NCI-H526 treated with DMSO at 0.1 percent for 48 hours (cell line): ENCODE results near the gene EIF4B.

Source experiments
- DNase-seq: peaks from one replicate; lab custom pipeline; 2025; lab: John Stamatoyannopoulos, UW

The EIF4B gene

DNA sequence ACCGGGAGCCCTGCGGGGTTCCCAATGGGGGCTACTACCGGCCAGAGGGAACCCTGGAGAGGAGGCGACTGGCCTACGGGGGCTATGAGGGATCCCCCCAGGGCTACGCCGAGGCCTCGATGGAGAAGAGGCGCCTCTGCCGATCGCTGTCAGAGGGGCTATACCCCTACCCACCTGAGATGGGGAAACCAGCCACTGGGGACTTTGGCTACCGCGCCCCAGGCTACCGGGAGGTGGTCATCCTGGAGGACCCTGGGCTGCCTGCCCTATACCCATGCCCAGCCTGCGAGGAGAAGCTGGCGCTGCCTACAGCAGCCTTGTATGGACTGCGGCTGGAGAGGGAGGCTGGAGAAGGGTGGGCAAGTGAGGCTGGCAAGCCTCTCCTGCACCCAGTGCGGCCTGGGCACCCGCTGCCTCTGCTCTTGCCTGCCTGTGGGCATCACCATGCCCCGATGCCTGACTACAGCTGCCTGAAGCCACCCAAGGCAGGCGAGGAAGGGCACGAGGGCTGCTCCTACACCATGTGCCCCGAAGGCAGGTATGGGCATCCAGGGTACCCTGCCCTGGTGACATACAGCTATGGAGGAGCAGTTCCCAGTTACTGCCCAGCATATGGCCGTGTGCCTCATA is 53.3 kb downstream of the EIF4B start:
- no peak for DNase-seq

DNA sequence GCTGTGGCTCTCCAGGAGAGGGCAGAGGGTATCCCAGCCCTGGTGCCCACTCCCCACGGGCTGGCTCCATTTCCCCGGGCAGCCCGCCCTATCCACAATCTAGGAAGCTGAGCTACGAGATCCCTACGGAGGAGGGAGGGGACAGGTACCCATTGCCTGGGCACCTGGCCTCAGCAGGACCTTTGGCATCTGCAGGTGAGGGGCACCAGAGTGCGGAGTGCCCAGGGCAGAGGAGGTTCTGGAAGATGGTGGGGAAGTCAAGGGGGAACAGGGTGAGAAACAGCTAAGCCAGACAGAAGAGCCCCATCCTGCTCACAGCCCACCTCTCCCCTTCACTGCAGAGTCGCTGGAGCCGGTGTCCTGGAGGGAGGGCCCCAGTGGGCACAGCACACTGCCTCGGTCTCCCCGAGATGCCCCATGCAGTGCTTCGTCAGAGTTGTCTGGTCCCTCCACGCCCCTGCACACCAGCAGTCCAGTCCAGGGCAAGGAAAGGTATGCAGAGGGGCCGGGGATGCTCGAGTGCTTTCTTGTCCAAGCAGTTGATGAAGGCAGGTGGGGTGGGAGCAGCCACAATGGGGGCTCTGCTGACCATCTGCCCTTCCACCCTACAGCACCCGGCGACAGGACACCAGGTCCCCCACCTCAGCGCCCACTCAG is 53.9 kb downstream of the EIF4B start:
- DNase-seq = no peak

DNA sequence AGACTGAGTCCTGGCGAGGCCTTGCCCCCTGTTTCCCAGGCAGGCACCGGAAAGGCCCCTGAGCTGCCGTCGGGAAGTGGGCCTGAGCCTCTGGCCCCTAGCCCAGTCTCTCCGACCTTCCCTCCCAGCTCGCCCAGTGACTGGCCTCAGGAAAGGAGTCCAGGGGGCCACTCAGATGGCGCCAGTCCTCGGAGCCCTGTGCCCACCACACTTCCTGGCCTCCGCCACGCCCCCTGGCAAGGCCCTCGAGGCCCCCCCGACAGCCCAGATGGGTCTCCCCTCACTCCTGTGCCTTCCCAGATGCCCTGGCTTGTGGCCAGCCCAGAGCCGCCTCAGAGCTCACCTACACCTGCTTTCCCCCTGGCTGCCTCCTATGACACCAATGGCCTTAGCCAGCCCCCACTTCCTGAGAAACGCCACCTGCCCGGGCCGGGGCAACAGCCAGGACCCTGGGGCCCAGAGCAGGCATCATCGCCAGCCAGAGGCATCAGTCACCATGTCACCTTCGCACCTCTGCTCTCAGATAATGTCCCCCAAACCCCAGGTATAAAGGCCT is 54.5 kb downstream of the EIF4B start:
- DNase-seq = no peak

DNA sequence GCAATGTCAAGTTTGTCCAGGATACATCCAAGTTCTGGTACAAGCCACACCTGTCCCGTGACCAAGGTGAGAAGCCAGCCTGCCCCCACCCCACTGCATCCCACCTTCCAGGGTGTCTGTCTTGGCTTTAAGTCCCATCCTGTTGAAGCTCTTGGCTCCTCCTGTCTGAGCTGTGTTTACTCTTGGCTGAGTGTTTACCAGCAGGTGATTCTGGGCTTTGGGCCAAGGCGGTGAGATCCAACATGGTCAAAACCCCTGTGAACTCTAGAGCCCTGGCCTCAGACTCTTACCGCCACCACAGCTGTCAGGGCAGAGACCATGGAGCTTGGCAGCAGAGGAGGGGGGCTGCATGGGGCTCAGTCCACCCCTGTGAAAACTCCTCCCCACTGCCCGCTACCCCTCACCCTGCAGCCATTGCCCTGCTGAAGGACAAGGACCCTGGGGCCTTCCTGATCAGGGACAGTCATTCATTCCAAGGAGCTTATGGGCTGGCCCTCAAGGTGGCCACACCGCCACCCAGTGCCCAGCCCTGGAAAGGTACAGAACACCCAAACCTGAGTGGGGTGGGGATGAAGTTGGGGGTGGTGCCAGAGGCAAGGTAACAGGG is 55.3 kb downstream of the EIF4B start:
- DNase-seq = no peak

DNA sequence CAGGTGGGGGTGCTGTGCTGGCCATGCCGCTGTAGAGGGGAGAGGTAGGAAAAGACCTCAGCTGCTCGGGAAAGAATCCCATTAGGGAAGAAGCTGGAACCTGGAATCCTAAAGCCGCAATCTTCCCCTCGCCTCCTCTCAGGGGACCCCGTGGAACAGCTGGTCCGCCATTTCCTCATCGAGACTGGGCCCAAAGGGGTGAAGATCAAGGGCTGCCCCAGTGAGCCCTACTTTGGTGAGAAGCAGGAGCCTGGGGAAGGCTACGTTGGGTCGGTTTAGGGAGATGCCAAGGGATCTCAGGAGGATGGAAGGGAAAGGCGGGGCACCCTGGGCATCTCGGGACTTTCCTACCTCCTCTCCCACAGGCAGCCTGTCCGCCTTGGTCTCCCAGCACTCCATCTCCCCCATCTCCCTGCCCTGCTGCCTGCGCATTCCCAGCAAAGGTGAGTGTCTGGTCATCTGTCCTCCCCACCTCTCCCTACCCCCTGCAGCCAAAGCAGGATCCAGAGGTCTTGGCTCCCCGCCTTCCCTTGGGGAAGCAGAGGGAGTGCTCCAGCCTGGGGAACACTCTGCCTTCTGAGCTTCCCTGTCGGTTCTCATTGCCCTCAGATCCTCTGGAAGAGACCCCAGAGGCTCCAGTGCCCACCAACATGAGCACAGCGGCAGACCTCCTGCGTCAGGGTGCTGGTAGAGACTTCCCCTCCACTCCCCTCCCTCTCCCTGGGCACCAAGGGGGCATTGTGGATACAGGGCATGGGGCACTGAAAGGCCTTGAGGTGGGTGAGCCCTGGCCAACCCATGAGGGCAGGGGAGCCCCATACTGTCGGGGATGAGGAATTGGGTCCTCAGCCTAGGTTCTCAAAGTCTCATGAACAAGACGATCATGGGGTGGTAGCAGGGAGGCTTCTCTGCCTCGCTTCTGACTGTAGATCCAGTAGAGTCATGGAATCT is 56.0 kb downstream of the EIF4B start:
- DNase-seq = no peak

DNA sequence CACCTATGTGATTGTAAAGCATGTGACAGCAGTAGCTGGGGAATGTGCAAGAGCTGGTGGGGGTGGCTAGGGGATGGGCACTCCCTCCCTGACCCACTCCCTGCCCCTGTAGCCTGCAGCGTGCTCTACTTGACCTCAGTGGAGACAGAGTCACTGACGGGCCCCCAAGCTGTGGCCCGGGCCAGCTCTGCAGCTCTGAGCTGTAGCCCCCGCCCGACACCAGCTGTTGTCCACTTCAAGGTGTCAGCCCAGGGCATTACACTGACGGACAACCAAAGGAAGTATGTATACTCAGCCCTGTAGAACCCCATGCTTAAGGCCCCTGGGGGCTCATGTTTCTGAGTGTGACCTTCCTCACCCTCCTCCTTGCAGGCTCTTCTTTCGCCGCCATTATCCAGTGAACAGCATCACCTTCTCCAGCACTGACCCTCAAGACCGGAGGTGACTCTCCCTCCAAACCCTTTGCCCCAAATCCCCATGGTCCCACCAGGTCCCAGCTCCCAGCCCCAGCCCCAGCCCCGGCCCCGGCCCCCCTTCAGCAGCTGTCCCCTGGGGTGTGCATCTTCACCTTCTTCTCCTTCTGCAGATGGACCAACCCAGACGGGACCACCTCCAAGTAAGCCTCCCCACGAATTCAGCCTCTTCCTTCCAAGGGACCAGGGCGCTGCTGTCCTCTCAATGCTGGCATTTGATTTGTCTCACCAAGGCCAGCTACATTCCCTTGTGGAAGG is 56.9 kb downstream of the EIF4B start:
- no peak for DNase-seq

DNA sequence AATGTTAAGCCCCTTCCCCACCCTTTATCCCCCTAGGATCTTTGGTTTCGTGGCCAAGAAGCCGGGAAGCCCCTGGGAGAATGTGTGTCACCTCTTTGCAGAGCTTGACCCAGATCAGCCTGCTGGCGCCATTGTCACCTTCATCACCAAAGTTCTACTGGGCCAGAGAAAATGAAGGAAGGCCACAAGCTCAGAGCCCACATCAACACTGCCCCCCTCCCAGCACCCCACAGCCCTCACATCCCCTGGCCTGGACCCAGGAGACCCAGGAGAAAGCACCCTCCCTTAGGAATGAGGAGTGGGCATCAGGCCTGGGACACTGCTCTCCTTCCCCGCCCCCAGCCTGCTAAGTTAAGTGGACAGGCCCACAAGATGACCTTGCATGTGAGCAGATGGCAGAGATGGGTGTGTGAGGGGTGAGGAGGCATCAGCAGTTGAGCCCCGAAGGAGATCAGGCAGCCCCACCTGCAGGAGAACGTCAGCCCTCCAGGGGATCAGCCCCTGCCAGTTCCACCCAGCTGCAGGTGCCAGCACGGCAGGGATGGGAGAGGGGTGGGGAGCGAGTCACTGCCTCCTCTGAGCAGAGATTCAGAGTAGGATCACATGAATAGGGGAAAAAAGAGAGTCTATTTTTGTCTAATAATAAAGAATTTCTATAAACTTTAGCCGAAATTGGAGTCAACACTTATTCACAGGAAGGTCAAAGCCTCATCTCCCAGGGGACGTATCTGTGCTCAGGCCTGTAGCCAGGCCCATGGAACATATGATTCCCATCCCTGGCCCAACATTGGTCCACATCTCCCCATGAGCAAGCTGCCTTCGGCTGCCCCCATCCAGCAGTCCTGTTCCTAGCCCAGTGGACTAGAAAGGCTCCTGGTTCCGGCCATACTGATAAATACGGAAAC is 57.7 kb downstream of the EIF4B start:
- no peak for DNase-seq

DNA sequence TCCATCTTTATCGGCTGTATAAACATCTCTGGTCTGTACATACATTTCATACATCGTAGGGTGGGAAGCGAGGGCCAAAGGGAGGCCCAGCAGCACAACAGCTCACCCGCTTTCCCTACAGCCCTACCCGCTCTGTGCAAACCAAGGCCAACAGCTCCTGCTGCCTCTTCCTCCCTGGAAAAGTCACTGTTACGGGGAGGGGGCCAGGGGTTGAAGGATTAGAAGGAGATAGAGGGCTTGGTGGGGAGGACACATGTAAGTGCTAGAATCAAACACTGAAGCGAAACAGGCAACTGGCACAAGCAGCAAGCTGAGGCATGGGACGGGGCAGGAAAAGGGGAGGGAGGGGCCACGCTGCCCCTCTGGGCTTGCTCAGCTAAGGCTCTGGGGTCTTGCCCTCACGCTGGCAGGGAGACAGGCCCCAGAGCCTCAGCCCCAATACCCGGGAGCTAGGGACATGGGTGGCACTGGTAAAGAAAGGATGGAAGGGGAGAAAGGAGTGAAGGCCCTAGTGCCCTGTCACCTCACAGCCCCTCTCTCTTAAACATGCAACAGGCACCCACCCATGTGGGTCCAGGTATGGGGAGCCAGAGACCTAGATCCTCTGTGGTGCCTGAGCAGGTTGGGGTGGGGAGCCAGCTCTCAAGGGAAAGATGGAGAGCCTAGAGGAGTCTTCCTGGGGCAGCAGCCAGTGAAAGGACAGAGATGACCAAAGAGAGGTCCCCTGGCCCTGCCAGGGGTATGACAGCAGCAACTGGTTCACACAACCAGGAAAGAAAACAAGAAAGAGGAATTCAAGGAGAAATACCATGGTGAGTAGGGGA is 58.6 kb downstream of the EIF4B start:
- no peak for DNase-seq

DNA sequence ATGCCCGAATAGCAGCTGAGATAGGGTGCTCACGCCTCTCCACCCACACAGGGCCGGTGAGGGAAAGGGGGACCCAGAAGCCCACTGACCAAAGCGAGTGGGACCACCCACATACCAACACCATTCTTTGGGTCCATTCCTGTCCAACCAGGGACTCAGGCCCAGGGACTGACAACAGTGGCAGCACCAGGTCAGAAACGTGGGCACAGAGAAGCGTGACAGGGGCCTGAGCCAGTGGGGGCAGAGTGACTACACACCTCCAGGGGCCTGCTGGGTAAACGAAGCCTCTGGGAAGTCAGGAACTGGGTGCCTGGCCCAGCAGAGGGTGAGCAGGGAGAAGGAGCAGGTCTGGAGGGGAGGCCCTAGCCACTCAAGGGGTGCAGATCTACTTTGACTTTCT is 59.2 kb downstream of the EIF4B start:
- no peak for DNase-seq

DNA sequence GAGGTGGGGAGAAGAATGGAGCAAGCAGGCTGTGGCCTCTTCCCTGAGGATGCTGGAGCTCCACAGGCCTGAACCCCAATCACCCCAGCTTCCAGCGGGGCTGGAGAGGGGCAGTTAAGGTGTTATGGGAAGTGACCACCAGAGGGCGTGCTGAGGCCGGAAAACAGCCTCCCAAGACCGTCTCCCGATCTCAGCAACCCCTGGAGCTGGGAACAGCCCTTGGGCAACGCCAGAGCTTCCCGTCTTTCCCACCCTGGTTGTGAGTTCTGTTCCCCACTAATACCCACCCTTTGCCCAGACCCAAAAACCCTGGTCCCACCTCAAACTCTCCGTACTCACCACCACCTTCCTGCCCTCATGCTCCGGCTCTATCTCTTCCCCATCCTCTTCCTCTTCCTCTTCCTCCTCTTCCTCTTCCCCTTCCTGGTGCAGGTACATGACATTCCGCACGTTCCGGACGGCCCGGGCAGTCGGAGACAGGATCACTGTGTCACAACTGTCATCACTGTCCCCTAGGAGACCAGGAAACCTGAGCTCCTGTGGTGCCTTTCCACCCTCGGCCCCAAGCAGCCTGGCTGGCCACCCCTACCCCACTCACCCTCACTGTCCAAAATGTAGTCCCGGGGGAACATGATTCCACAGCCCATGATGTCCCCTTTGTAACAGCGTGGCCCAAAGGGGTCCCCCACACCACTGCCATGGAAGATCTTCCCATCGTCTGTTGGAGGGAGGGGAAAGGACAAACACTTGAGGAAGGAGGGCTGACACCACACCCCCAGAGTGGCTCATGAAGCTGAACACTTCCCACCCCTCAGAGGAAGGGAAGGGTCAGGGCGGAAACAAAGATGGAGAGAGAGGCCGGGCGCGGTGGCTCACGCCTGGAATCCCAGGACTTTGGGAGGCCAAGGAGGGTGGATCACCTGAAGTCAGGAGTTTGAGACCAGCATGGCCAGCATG is 60.0 kb downstream of the EIF4B start:
- DNase-seq = peak; percentile 7

DNA sequence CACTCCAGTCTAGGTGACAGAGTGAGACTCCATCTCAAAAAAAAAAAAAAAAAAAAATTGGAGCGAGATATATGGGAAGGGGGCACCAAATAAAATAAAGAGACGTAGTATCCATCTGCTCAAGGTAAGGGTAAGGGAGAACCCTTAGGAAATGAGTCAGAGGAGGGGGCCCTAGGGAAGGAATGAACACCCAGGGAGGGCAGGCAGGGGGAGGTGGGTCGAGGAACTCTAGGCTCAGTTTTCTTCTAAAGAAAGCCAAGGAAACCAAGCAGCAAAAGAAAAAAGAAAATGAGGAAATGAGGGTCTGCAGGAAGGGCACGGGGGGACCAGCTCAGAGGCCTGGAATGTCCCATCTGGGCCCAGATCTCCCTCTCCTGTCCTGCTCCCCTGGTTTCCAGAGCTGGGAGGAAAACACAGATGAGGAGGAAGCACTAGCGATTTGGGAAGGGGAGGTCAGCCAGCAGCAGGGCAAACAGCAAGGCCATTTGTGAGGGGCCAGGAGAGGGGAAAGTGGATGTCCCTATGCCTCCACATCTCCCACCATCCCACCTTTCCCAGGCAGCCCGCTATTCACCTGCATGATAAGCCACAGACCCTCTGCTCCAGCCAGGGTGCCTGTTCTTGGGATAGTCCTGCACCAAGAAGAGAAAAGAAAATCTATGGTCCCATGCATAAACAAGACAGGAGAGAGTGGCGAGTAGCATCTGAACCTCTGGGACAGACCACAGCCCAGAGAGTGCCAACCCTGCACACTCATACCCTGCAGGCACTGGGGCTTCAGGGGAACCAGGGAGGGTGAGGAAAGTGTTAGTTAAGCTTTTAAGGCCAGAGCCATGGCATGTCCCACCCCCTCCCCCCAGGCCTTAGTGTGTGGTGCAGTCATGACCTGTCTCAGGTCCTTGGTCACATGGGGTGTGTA is 61.1 kb downstream of the EIF4B start:
- DNase-seq = no peak

DNA sequence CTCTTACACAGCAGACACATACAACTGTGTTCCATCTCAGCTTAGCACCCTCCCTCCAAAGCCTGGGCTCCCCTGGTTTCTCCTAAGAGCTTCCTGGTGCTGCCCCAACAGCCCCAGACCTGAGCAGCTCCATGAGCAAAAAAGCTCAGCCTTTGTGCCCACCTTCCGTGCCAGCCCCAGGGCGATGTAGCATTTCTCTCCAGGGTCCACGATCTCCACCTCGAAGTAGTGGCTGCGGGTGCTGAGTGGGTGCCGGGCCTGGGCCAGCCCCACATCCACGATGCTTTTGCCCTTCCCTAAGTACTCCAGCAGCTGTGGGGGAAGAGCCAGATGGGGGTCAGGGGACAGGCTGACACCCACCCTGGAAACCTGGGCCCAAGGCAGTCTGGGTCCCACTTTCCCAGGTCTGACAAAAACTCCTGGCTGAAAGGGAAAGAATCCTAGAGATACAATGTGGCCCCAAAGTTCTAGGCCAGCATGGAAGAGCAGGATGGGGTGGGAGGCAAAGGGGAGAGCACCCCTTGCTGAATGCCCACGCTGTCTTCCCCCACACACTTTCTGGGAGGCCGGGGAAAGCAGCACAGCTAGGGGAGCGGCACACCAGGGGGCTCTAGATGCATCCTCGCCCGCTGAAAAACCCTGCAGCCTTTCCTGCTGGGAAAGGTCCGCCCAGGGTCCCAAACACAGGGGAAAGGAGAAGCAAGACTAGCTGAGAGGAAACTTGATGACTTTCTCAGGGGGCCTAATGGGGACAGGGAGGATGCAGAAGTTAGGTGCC is 61.9 kb downstream of the EIF4B start:
- DNase-seq = no peak

DNA sequence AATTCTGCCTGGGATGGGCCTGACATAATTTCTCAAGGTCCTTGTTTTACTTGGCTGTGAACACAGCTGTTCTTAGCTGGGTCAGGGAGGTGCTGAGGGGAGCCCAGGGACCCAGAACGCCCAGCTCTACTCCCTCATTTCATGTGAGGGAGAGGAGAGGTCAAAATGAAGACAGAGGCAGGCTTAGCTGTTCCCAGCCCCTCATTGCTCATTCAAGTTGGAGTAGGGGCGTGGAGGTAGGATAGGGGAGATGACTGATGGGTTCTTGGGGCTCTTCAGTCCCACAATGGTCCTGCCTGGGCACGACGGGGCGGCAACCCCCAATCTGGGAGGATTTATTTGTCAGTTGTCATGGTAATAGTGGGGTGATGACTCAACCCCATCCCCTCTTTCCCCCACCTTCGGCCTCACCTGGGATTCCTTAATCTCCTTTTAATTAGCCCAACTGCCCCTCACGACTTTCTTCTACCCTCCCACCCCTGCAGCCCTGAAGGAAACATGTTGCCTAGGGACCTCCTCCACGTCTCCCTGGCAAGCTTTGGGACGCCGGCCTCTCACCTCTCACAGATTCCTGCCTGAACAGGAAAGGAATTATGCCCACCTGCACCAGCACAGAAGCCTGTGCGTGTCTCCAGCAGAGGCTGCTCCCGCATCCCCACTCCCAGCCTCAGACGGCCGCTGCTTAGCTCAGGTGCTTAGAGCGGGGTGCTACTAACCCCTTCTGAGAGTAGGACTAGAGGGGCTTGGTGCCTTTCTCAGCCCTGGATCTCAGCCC is 62.7 kb downstream of the EIF4B start:
- no peak for DNase-seq

DNA sequence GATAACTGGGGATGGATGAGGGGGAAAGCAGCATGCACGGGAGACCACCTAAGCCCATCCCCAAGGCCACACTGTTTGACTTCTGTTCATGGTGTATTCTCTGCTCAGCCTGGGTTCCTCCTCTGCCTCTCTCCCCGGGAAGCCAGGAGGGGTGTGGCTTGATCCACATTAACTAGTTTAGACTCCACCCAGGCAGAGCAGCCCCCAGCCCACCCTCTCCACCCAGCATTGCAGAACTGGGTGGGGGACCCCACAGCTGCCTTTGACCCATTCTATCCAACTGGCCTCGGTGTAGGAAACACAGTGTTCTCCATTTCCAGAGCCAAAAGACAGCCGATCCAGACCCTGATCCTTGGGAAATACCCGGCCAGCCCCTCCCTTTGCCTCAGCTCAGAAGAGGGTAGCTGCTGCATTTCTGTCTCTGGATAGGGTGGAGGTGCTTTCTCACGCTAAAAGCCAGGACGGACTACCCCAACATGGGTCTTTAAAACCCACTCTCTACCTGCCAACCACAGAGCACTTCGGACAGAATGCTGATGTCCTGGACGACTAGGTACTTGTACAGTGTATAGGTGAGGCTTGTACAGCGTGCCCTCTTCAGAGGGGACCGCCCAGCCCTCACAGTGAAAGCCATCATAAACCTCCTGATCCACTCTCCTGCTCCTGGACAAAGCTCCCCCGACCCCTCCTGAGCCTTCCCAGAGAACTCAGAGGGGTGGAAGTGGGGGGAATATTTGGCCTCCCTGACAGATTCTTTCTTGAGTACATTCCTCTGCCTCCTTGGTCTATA is 63.6 kb downstream of the EIF4B start:
- DNase-seq = no peak
